Measurements from ENCODE around the gene GTF3C5. TPM values are rescaled to one million over a fixed set of nuclear protein-coding genes. Genes with fewer than 3 reads are reported as not detected.

The GTF3C5 gene
- total RNA-seq, 1 donor from 2014 or later: 71.7 TPM

DNA sequence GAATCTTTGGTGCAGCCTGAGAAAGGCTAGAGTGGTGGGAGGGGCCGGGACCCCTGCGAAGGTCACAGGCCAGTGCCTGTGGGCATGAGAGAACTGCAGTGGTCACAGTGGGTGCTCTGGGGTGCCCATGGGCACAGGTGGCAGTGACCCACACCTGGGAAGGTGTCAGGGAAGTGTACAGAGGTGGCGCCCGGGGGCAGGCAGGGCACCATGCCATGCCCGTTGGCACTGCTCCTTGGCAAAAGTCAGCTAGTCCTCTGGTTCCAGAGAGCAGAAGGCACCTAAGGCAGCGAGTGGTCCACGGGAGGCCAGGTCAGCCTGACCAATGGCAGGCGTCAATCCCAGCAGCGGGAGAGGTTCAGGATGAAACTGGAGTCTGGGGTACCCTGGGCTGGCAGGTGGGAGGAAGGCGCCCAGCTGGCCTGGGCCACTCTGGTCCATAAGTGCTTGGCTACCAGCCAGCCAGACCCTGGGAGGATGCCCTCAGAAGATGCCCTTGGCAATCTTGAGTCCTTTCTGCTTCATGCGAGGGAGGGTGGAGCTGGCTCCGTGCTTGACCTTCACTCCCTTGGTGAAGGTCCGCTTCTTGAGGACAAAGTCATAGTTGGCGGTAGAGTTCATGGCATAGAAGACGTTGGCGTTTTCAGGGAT, 67.4 kb downstream of the GTF3C5 start:
- Mint-ChIP-seq H3K4me3 (ENCODE audit: unreplicated experiment) (peak overlapping the region; percentile 47), H3K4me1 (ENCODE audit: unreplicated experiment) (no peaks in the 10 kb centered on the region), H3K27me3 (ENCODE audit: unreplicated experiment) (peaks cover 3% of the 10 kb centered on the region), H3K27ac (ENCODE audit: unreplicated experiment) (no peak overlapping the region), H3K9me3 (ENCODE audit: unreplicated experiment) (no peaks in the 10 kb centered on the region), H3K36me3 (ENCODE audit: low read depth, unreplicated experiment) (peaks cover 55% of the 10 kb centered on the region)
- TF ChIP-seq, protein P1, sequence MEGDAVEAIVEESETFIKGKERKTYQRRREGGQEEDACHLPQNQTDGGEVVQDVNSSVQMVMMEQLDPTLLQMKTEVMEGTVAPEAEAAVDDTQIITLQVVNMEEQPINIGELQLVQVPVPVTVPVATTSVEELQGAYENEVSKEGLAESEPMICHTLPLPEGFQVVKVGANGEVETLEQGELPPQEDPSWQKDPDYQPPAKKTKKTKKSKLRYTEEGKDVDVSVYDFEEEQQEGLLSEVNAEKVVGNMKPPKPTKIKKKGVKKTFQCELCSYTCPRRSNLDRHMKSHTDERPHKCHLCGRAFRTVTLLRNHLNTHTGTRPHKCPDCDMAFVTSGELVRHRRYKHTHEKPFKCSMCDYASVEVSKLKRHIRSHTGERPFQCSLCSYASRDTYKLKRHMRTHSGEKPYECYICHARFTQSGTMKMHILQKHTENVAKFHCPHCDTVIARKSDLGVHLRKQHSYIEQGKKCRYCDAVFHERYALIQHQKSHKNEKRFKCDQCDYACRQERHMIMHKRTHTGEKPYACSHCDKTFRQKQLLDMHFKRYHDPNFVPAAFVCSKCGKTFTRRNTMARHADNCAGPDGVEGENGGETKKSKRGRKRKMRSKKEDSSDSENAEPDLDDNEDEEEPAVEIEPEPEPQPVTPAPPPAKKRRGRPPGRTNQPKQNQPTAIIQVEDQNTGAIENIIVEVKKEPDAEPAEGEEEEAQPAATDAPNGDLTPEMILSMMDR (IDR thresholded peaks at IDR 0.05; ENCODE audit: unreplicated experiment): no peak
- DNase-seq (ENCODE audit: low spot score): no peak

DNA sequence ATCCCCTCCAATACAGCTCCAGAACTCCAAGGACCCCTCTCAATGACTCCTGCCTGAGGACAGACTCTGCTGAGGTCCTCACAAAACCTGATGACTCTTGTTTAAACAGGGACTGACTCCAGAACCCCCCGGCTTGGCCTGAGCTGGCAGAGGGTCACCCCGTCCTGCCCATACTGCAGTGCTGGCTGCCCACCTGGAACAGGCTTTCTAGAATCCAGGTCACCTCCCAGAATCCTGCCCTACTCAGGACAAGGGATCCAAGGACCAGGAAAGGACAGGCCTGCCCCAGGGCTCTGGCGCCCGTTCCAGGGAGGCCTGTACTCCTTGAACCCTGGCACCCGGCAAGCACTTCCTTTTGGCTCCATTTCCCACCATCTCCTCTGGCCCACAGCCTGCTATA, 68.1 kb downstream of the GTF3C5 start:
- H3K9me3 Mint-ChIP-seq (ENCODE audit: unreplicated experiment): no peaks in the 10 kb centered on the region
- H3K36me3 Mint-ChIP-seq (ENCODE audit: low read depth, unreplicated experiment): peaks cover 55% of the 10 kb centered on the region
- H3K4me3 Mint-ChIP-seq (ENCODE audit: unreplicated experiment): peak overlapping the region; percentile 73
- H3K27ac Mint-ChIP-seq (ENCODE audit: unreplicated experiment): no peak overlapping the region
- H3K4me1 Mint-ChIP-seq (ENCODE audit: unreplicated experiment): no peaks in the 10 kb centered on the region
- TF ChIP-seq, protein P1 (IDR thresholded peaks at IDR 0.05; ENCODE audit: unreplicated experiment): no peak
- DNase-seq (ENCODE audit: low spot score): no peak
- H3K27me3 Mint-ChIP-seq (ENCODE audit: unreplicated experiment): peaks cover 3% of the 10 kb centered on the region

DNA sequence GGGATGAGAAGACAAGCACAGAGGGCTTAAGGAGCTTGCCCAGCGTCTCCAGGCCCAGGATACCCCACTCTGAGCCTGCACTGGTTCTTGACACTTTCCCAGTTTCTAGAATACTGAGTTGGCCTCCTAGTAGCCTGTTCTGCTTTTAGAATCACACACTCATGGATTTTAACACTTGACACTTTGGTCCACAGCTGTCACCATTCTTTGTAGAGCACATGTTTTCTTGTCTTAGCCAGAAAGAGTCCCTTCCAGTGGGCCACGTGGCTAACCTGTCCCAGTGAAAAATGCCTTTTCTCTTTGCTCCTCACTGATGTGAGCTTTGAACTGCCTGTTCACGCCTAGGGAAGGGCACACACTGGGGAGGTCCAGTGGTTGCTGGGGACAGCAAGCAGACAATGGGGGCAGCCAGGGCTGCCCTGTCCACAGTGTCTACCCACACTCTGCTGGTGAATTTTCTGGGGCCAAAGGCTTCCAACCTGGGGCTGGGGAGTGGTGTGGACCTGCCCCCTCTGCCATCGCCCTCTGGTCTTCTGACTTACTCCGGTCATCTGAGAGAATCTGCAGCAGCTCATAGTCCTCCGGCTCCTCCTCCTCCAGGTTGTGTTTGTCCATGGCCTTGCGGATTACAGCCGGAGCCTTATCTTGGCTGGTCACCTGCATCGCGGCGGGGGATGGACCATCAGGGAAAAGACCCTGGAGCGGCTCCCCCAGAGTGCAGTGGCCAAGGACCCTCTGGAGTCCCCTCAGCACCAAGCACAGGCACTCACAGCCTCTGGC, 69.1 kb downstream of the GTF3C5 start:
- Mint-ChIP-seq H3K27me3 (ENCODE audit: unreplicated experiment) (peaks cover 3% of the 10 kb centered on the region), H3K4me1 (ENCODE audit: unreplicated experiment) (no peaks in the 10 kb centered on the region), H3K27ac (ENCODE audit: unreplicated experiment) (no peak overlapping the region), H3K4me3 (ENCODE audit: unreplicated experiment) (peak overlapping the region; percentile 15), H3K9me3 (ENCODE audit: unreplicated experiment) (no peaks in the 10 kb centered on the region), H3K36me3 (ENCODE audit: low read depth, unreplicated experiment) (peaks cover 56% of the 10 kb centered on the region)
- TF ChIP-seq, protein P1 (IDR thresholded peaks at IDR 0.05; ENCODE audit: unreplicated experiment): no peak
- no peak for DNase-seq (ENCODE audit: low spot score)

DNA sequence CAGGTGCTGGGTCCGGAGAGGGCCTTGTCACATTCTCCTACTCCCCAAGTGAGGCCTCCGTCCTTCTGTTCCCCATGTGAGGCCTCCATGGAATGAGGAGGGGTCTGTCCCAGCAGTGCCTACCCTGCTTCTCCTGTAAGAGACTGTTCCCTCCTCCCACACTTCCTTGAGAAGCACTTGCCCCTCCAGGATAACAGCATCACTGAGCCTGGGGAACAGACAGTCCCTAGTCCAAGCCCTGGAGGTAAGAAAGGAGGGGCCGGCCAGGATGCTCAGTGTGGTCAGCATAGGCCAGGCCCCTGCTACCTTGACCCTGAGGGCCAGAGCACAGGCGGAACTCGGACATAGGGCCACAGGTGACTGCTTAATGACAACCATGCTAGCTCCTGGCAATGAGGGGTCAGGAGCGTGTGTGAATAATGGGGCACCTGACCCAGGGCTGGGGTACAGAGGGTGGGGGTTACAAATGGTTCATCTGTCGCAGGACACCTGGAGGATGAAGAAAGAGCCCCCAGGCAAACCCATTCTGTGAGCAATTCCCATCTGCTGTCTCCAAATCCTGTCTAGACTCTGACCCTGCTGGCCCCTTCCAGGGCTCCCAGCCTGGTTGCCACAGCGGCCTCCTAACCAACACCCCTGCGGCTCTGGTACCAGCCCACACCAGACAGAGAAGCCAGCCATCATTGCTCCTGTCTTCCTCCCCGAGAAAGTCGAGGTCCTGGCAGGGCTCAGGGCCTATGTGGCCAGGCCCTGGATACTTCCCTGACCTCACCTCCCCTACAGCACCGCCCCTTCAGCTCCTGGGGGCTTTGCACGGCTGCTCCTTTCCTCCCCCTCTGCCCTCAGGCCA, 69.9 kb downstream of the GTF3C5 start:
- no peak overlapping the region for H3K27ac Mint-ChIP-seq (ENCODE audit: unreplicated experiment)
- peaks cover 54% of the 10 kb centered on the region for H3K36me3 Mint-ChIP-seq (ENCODE audit: low read depth, unreplicated experiment)
- H3K4me3 Mint-ChIP-seq (ENCODE audit: unreplicated experiment): peak overlapping the region; percentile 47
- no peaks in the 10 kb centered on the region for H3K4me1 Mint-ChIP-seq (ENCODE audit: unreplicated experiment)
- DNase-seq (ENCODE audit: low spot score): no peak
- no peaks in the 10 kb centered on the region for H3K9me3 Mint-ChIP-seq (ENCODE audit: unreplicated experiment)
- TF ChIP-seq, protein P1 (IDR thresholded peaks at IDR 0.05; ENCODE audit: unreplicated experiment): no peak
- H3K27me3 Mint-ChIP-seq (ENCODE audit: unreplicated experiment): peaks cover 3% of the 10 kb centered on the region

Measured in endothelial cell (in vitro differentiated cells).